HG02678 (cell line): ENCODE results near the gene AGBL1.

Experiments used
- ATAC-seq: cut with Tn5 transposase; IDR thresholded peaks from one replicate; pipeline ENCODE4 v1.9.1; 2021; ENCODE audit warnings: mild to moderate bottlenecking, moderate library complexity; ENCODE audit not compliant: unreplicated experiment

AGBL1 gene

DNA sequence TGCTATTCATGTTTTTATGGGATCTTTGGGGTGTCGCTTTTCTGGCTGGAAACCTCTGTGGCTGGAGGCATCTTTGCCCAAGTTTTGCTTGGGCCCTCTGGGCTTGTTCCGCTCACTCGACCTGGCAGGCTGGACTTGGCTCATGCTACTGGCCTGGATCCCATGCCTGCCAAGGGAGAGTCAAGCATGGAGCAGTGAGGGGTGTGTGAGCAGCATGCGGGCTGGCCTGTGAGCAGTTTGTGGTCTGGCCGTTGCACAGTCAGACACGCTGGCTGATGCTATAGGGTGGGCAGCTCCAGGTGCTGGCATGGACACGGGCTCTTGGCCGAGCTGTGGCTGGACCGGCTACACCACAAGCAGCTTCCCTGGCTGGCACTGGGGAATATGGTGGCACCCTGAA lies 491.1 kb downstream of the AGBL1 start:
- no peak for ATAC-seq

- ATAC-seq, result no peak
Measured at GRCh38 chr15:86571873-86572272, 492.2 kb downstream of the AGBL1 start.

DNA sequence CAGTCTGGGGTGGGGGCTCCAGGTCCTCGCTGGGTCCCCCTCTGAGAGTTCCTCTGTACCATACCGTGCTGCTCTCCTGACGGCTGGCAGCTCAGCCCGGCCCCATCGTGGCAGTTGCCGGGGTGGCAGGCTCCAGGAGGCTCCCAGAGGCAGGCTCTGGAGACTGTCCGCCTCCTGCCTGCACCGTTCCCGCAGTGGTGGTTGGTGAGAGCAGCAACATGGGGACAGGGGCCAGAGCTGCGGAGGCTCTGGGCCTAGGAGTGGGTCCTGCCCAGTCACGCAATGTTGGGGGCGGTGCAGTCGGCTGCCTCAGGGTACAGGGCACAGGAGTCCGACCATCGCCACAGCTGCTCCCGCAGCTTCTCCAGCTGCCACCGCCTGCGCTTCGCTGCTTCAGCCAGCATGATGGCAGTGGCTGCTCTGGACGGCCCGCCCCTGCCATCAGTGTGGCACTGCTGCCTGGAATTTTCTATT lies 492.7 kb downstream of the AGBL1 start:
- ATAC-seq, result no peak

GRCh38 chr15:86573476-86573875 lies 493.8 kb downstream of the AGBL1 start:
- ATAC-seq, result no peak

GRCh38 chr15:86588413-86588812 lies 508.7 kb downstream of the AGBL1 start:
- ATAC-seq, result no peak

DNA sequence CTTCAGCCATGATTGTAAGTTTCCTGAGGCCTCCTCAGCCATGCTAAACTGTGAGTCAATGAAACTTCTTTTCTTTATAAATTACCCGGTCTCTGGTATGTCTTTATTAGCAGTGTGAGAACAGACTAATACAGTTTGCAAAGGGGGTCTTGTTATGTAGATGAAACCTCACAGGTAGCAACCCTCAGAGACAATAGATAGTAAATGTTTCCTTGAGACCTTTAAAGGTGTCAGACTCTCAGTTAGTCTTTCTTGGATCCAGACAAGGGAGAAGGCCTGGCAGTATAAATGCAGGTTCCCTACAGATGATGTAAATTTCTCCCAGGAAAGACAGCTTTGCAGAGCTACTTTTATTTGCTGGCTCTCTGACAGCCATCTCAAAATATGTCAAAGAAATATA lies 510.8 kb downstream of the AGBL1 start:
- ATAC-seq, result no peak

- ATAC-seq, result no peak
Measured at GRCh38 chr15:86591158-86591557, 511.5 kb downstream of the AGBL1 start.

DNA sequence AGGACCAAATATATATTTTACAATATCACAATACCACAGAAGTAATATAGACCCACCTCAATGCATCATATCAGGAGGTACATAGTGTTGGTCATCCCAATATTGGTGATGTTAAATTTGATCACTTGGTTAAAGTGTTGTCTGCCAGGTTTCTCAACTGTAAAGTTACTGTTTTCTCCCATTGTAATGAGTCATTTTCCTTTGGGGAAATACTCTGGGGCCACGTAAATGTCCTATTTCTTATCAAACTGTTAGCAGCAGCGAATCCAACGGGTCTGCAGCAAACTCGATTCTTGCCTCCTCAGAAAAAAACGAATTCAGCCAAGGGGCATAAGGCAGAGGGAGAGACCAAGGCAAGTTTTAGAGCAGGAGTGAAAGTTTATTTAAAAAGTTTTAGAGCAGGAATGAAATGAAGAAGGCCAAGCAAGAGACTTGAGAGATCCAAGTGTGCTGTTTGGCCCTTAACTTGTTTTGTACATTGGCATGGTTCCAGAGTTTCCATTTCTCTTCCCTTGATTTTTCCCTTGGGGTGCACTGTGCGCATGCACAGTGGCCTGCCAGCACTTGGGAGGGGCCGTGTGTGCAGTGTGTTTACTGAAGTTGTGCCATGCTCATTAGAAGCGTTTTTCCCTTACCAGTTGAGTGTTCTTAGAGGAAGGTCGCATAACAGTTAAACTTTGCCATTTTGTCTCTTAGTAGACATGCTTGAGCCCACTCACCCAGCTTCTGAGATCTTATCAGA lies 512.5 kb downstream of the AGBL1 start:
- ATAC-seq, result no peak

- ATAC-seq, result no peak
Measured at GRCh38 chr15:86595741-86596140, 516.1 kb downstream of the AGBL1 start.

GRCh38 chr15:86603466-86603865 lies 523.8 kb downstream of the AGBL1 start:
- no peak for ATAC-seq

DNA sequence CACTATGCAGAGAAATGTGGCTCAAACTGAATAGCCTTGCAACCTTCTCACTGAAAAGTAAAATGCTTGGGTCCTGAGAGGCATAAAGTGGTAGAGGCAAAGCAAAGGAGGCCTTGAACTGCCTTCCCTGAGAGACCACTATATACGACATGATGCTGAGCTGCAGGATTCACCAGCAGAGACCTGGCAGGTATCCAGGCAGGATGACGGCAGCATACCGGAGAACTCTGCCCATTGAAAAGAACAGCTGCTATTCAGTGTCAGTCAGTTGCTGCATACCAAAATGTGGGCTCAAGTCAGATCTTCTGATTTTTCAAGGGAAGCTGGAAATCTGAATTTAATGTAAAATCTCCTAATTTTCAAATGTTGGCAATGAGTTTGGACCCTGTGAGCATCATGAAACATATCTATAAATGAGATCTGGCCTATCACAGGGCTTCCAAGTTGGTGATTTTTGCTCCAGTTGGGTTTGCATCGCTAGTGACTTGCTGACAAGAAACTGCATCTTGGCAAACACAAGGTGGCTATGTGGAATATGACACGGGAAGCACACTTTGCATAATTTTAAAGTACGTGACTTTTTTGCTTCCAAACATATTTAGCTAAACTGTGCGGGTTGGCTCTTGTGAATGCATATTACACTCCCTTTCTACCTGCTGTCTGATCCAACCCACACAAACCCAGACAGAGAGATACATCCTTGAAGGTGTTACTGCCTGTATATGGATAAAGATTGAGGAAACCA lies 529.0 kb downstream of the AGBL1 start:
- no peak for ATAC-seq

GRCh38 chr15:86609275-86609674 lies 529.6 kb downstream of the AGBL1 start:
- ATAC-seq, result no peak

DNA sequence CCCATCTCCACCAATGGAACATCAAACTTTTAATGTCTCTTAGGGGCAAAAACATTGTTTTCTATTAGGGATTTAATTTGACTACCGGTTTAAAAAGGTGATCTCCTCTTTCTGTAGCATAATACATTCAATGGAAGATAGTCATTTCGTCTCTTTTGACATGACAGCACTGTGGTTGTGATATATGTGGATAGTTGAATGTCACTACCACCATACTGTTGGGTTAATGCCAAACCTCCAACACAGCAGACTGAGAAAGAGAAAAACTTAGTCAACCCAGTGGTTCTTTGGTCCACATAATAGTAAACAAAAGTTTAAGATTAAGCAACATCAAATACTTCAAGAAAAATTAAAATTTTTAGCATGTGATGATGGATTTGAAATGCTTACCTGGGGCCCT lies 530.4 kb downstream of the AGBL1 start:
- ATAC-seq, result no peak

- ATAC-seq, result no peak
Measured at GRCh38 chr15:86611417-86612040, 531.9 kb downstream of the AGBL1 start.

- no peak for ATAC-seq
Measured at GRCh38 chr15:86615411-86615810, 535.7 kb downstream of the AGBL1 start.

DNA sequence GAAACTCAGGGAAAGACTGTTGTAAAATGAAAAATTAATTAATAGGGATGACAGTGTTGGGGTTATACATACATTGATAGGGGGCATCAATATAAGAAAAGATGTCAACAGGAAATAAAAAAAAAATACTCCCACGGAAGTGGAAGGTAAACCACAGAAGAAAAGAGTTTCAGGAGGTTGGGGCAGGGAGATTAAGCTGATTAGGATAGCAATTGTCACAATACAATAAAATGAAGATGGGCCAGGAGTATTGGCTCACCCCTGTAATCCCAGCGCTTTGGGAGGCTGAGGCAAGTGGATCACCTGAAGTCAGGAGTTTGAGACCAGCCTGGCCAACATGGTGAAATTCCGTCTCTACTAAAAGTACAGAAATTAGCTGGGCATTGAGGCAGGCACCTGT lies 536.1 kb downstream of the AGBL1 start:
- no peak for ATAC-seq

- ATAC-seq, result no peak
Measured at GRCh38 chr15:86616771-86617170, 537.1 kb downstream of the AGBL1 start.

DNA sequence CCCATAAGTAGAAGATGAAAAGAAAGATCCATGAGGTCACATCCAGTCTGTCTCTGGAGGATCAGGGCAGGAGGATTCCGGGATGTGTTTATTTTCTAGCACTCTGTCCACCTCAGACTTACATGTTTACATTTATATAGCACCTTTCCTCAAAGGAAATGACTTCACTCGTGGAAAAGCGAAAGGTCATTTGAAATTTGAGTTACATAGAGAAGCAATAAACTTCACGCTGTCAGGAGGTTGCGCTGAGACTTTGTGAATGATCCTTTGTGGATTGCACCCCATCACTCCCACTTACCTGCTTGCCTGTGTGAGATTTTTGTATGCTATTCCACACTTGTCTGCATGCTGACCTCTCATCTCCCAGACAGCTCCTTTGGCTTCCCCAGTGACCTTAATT lies 540.5 kb downstream of the AGBL1 start:
- ATAC-seq, result no peak

DNA sequence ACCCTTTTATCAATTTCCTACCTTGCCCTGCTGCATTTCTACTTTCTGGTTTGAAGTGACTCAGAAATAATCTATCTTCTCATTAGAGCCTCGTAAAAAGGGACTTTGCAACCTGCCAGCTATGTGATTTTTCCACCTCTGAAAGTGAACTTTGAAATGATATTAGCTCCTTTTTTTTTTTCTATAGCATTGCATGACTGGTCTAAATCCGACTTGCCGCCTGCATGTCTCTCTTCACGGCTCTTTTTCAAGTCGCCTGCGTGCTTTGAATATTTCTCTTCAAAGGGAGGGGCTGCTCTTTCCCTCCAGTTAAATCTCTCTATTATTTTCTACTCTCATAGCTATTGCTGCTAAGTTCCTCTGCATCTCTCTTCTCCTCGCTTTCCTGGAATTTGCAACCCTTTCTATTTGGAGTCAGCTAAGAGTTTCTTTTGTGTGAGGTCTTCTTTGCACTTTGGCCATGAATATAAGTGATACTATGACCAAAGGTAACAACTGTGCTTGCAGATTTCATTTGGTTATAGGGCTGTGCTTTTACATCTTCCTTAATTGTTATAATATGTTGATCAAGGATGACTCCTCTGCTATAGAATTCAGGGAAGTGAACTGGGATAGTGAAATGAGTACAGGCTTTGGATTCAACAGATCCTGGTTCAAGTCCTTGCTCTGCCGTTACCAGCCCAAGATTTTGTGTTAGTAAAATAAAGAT lies 541.1 kb downstream of the AGBL1 start:
- no peak for ATAC-seq

- ATAC-seq, result no peak
Measured at GRCh38 chr15:86623236-86623635, 543.6 kb downstream of the AGBL1 start.
